Measurements from ENCODE around the gene TRPM2. TPM values are rescaled to one million over a fixed set of nuclear protein-coding genes. Genes with fewer than 3 reads are reported as not detected.

The TRPM2 gene
- total RNA-seq = 1.8 and 3.2 TPM in 2 replicates

GRCh38 chr21:44353191-44353970 is at the start of gene TRPM2:
TRPM2 (plus strand) TSS chr21:44353621; CDS start chr21:44353701, 80 bp downstream.
- DNase-seq = no peak

GRCh38 chr21:44304011-44304616 is 49.3 kb upstream of the TRPM2 start:
- DNase-seq = no peak

GRCh38 chr21:44304877-44305293 is 48.5 kb upstream of the TRPM2 start:
- peak; percentile 79 for DNase-seq

- DNase-seq = peak; percentile 37
Measured at GRCh38 chr21:44305691-44306090, 47.7 kb upstream of the TRPM2 start.

GRCh38 chr21:44306936-44307704 is 46.3 kb upstream of the TRPM2 start:
- no peak for DNase-seq

GRCh38 chr21:44310628-44311507 is 42.6 kb upstream of the TRPM2 start:
- no peak for DNase-seq

- DNase-seq = no peak
Measured at GRCh38 chr21:44312089-44312488, 41.3 kb upstream of the TRPM2 start.

GRCh38 chr21:44312716-44313115 is 40.7 kb upstream of the TRPM2 start:
- no peak for DNase-seq

GRCh38 chr21:44313451-44313850 is 40.0 kb upstream of the TRPM2 start:
- no peak for DNase-seq

GRCh38 chr21:44314128-44314527 is 39.3 kb upstream of the TRPM2 start:
- DNase-seq = no peak

GRCh38 chr21:44314561-44314960 is 38.9 kb upstream of the TRPM2 start:
- no peak for DNase-seq

GRCh38 chr21:44315691-44316203 is 37.7 kb upstream of the TRPM2 start:
- DNase-seq = no peak

- DNase-seq = no peak
Measured at GRCh38 chr21:44316277-44316900, 37.0 kb upstream of the TRPM2 start.

- DNase-seq = no peak
Measured at GRCh38 chr21:44317241-44317782, 36.1 kb upstream of the TRPM2 start.

GRCh38 chr21:44317871-44318270 is 35.5 kb upstream of the TRPM2 start:
- no peak for DNase-seq

GRCh38 chr21:44318489-44319285 is 34.7 kb upstream of the TRPM2 start:
- no peak for DNase-seq

- no peak for DNase-seq
Measured at GRCh38 chr21:44319407-44320065, 33.9 kb upstream of the TRPM2 start.

GRCh38 chr21:44320847-44321246 is 32.6 kb upstream of the TRPM2 start:
- no peak for DNase-seq

- no peak for DNase-seq
Measured at GRCh38 chr21:44321846-44322450, 31.5 kb upstream of the TRPM2 start.
